Subcutaneous abdominal adipose tissue (tissue), 5 donors: ENCODE measurements around the gene VTI1A.

ENCODE experiments used
- H3K27ac ChIP-seq: one replicate; pipeline ENCODE4 v1.7.0; 2013; ENCODE audit warnings: low read depth, mild to moderate bottlenecking, inconsistent platforms, low read length, moderate library complexity
- H3K27me3 ChIP-seq, 5 donors: one replicate each; pipeline ENCODE4 v1.7.0; 2013; ENCODE audit warnings: low read length in 5 of 5, inconsistent platforms in 1 of 5; ENCODE audit not compliant: control insufficient read depth in 5 of 5, insufficient read depth in 4 of 5
- H3K36me3 ChIP-seq, 5 donors: one replicate each; pipeline ENCODE4 v1.7.0; 2013; ENCODE audit warnings: low read length in 5 of 5; ENCODE audit not compliant: control insufficient read depth in 5 of 5, insufficient read depth in 5 of 5
- H3K4me1 ChIP-seq, 5 donors: one replicate each; pipeline ENCODE4 v1.7.0; 2013; ENCODE audit warnings: low read length in 5 of 5, mild to moderate bottlenecking in 3 of 5, moderate library complexity in 1 of 5; ENCODE audit not compliant: control insufficient read depth in 5 of 5, insufficient read depth in 5 of 5
- H3K4me3 ChIP-seq, 5 donors: one replicate each; pipeline ENCODE4 v1.7.0; 2013; ENCODE audit warnings: low read length in 5 of 5, low read depth in 1 of 5
- H3K9ac ChIP-seq, 5 donors: one replicate each; pipeline ENCODE4 v1.7.0; 2013; ENCODE audit warnings: low read length in 5 of 5, mild to moderate bottlenecking in 4 of 5, moderate library complexity in 3 of 5
- H3K9me3 ChIP-seq, 5 donors: one replicate each; pipeline ENCODE4 v1.7.0; 2013; ENCODE audit warnings: low read length in 5 of 5; ENCODE audit not compliant: control insufficient read depth in 5 of 5
- donor health status: healthy.
- donor health status: healthy.
- donor health status: healthy.
- donor health status: healthy.
- donor health status: healthy.

Gene VTI1A

GRCh38 chr10:112698818-112699164, 251.8 kb downstream of the VTI1A start:
- H3K4me1 ChIP-seq: peaks cover 2 to 12% (median 11%) of the 10 kb centered on the region in 5 donors
- no peaks in the 10 kb centered on the region for H3K36me3 ChIP-seq
- no peak overlapping the region for H3K27ac ChIP-seq

GRCh38 chr10:112700215-112700671, 253.2 kb downstream of the VTI1A start:
- no peaks in the 10 kb centered on the region for H3K27me3 ChIP-seq
- H3K9ac ChIP-seq: no peak overlapping the region
- H3K36me3 ChIP-seq: no peaks in the 10 kb centered on the region
- peaks cover 2 to 12% (median 11%) of the 10 kb centered on the region in 5 donors for H3K4me1 ChIP-seq
- no peak overlapping the region for H3K4me3 ChIP-seq
- no peaks in the 10 kb centered on the region for H3K9me3 ChIP-seq
- H3K27ac ChIP-seq: no peak overlapping the region

More at GRCh38 chr10:112698818-112699164, 251.8 kb downstream of the VTI1A start:
- no peak overlapping the region for H3K4me3 ChIP-seq
- H3K9me3 ChIP-seq: no peaks in the 10 kb centered on the region
- H3K27me3 ChIP-seq: no peaks in the 10 kb centered on the region
- no peak overlapping the region for H3K9ac ChIP-seq

GRCh38 chr10:112701211-112701877, 254.3 kb downstream of the VTI1A start:
- no peaks in the 10 kb centered on the region for H3K27me3 ChIP-seq
- no peaks in the 10 kb centered on the region for H3K36me3 ChIP-seq
- H3K9me3 ChIP-seq: no peaks in the 10 kb centered on the region
- no peak overlapping the region for H3K9ac ChIP-seq
- H3K4me1 ChIP-seq: peaks cover 2 to 12% (median 11%) of the 10 kb centered on the region in 5 donors
- H3K4me3 ChIP-seq: no peak overlapping the region
- no peak overlapping the region for H3K27ac ChIP-seq

- no peaks in the 10 kb centered on the region for H3K36me3 ChIP-seq
- H3K27ac ChIP-seq: peak overlapping the region; percentile 59
- H3K9ac ChIP-seq: no peak overlapping the region
- H3K9me3 ChIP-seq: no peaks in the 10 kb centered on the region
- H3K4me3 ChIP-seq: no peak overlapping the region
- H3K27me3 ChIP-seq: no peaks in the 10 kb centered on the region
- H3K4me1 ChIP-seq: peaks cover 2 to 12% (median 11%) of the 10 kb centered on the region in 5 donors
Measured at GRCh38 chr10:112701878-112702255, 254.9 kb downstream of the VTI1A start.

GRCh38 chr10:112706577-112706976, 259.6 kb downstream of the VTI1A start:
- Histone ChIP-seq H3K4me3 (no peak overlapping the region), H3K36me3 (no peaks in the 10 kb centered on the region), H3K9ac (no peak overlapping the region), H3K9me3 (no peaks in the 10 kb centered on the region), H3K27me3 (no peaks in the 10 kb centered on the region), H3K4me1 (peaks cover 2 to 6% (median 5%) of the 10 kb centered on the region in 5 donors), H3K27ac (no peak overlapping the region)

- Histone ChIP-seq H3K4me1 (no peaks in the 10 kb centered on the region), H3K9me3 (no peaks in the 10 kb centered on the region), H3K4me3 (no peak overlapping the region), H3K36me3 (no peaks in the 10 kb centered on the region), H3K27ac (no peak overlapping the region), H3K9ac (no peak overlapping the region), H3K27me3 (no peaks in the 10 kb centered on the region)
Measured at GRCh38 chr10:112708461-112708860, 261.4 kb downstream of the VTI1A start.

- Histone ChIP-seq H3K36me3 (peaks cover 0 to under 1% (median 0%) of the 10 kb centered on the region in 5 donors), H3K9ac (no peak overlapping the region), H3K9me3 (no peaks in the 10 kb centered on the region), H3K4me1 (no peaks in the 10 kb centered on the region), H3K4me3 (no peak overlapping the region), H3K27ac (no peak overlapping the region), H3K27me3 (no peaks in the 10 kb centered on the region)
Measured at GRCh38 chr10:112710528-112710927, 263.5 kb downstream of the VTI1A start.

- Histone ChIP-seq H3K4me1 (no peaks in the 10 kb centered on the region), H3K4me3 (no peak overlapping the region), H3K27ac (no peak overlapping the region), H3K36me3 (peaks cover 0 to 3% (median 0%) of the 10 kb centered on the region in 5 donors), H3K27me3 (no peaks in the 10 kb centered on the region), H3K9me3 (no peaks in the 10 kb centered on the region), H3K9ac (no peak overlapping the region)
Measured at GRCh38 chr10:112711366-112711765, 264.4 kb downstream of the VTI1A start.

GRCh38 chr10:112712536-112712935, 265.5 kb downstream of the VTI1A start:
- H3K36me3 ChIP-seq: peaks cover 0 to 3% (median 0%) of the 10 kb centered on the region in 5 donors
- no peak overlapping the region for H3K4me3 ChIP-seq
- no peak overlapping the region for H3K27ac ChIP-seq
- H3K9me3 ChIP-seq: no peaks in the 10 kb centered on the region
- H3K4me1 ChIP-seq: peaks cover 0 to 7% (median 0%) of the 10 kb centered on the region in 5 donors
- no peak overlapping the region for H3K9ac ChIP-seq
- no peaks in the 10 kb centered on the region for H3K27me3 ChIP-seq

GRCh38 chr10:112713411-112713810, 266.4 kb downstream of the VTI1A start:
- H3K4me3 ChIP-seq: no peak overlapping the region
- H3K9me3 ChIP-seq: no peaks in the 10 kb centered on the region
- no peaks in the 10 kb centered on the region for H3K27me3 ChIP-seq
- H3K4me1 ChIP-seq: peaks cover 0 to 7% (median 0%) of the 10 kb centered on the region in 5 donors
- H3K27ac ChIP-seq: no peak overlapping the region
- peaks cover 0 to 3% (median 0%) of the 10 kb centered on the region in 5 donors for H3K36me3 ChIP-seq
- H3K9ac ChIP-seq: no peak overlapping the region
